Stimulated activated CD8-positive, alpha-beta memory T cell treated with anti-CD3 and anti-CD28 coated beads, Interleukin-15, amount 100 ng/mL, for 48 hours (primary cell): Measurements from ENCODE around the gene S100A7A.
"Not testable (repeated sequence)": the region's sequence is repeated elsewhere in the genome, so short reads cannot be mapped to it uniquely, and the experiment has no call there.

ENCODE experiments used
- DNase-seq, 2 donors: peaks; one replicate each; pipeline ENCODE4 v3.0.0-alpha.2; 2020; ENCODE audit warnings: low read depth in 2 of 2

S100A7A gene

DNA sequence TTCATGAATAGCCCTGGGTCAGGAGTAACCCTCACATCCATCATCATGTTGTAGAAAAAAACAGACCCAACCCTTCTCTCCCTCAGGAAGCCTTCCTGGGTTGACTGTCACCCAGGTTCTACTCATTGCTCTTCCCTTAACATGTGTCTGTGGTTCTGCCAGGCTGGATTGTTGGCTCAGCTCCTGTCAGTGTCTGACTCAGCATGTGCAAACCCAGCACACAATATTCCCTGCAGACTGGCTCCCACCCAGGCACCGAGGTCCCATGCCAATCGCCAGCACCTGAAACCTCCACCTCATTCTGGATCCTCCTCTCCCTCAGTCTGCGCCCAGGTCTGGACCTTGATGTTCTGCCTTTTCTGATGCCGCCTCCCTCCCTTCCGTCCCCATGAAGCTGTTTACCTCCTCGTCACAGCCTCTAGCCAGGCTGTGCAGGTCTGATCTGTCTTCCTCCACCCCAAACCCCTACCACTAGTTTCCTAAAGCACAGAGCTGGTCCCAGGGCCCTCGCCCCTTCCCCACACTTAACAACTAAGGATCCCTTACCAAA, 21.1 kb upstream of the S100A7A start:
- no peak for DNase-seq

DNA sequence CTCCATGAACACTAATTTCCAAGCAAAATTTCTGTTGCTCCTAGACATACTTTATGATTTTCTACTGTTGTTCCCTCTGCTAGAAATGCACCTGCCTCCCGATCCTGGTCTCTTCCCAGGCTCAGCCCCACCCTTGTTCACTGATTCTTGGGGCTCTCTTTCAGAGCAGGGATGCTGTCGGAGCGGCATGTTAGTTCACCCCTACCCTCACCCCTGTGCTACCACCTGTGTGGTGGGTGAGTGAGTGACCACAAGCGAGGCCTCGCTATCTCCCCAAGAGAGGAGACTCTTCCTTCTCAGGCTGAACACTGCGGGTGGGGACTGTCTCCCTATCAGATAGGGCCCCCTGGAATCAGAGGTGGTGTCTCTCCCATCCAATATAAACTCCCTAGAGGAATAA, 20.5 kb upstream of the S100A7A start:
- no peak for DNase-seq

DNA sequence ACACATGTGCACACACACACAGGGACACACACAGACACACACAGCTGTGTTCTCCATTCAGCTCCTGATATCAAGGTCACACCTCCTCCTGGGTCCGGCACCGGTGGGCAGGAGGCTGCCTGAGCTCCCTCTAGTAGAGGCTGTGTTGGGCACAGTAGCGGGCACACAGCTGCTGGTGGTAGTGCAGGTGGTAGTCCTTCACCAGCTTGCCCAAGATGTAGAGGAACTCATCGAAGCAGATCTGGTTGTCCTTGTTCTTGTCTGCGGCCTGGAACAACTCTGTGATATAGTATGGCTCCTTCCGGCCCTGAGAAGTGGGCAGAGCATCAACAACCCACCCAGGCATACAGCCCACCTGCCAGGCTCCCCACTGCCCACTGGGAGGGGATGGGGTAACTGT, 19.9 kb upstream of the S100A7A start:
- DNase-seq, result no peak

DNA sequence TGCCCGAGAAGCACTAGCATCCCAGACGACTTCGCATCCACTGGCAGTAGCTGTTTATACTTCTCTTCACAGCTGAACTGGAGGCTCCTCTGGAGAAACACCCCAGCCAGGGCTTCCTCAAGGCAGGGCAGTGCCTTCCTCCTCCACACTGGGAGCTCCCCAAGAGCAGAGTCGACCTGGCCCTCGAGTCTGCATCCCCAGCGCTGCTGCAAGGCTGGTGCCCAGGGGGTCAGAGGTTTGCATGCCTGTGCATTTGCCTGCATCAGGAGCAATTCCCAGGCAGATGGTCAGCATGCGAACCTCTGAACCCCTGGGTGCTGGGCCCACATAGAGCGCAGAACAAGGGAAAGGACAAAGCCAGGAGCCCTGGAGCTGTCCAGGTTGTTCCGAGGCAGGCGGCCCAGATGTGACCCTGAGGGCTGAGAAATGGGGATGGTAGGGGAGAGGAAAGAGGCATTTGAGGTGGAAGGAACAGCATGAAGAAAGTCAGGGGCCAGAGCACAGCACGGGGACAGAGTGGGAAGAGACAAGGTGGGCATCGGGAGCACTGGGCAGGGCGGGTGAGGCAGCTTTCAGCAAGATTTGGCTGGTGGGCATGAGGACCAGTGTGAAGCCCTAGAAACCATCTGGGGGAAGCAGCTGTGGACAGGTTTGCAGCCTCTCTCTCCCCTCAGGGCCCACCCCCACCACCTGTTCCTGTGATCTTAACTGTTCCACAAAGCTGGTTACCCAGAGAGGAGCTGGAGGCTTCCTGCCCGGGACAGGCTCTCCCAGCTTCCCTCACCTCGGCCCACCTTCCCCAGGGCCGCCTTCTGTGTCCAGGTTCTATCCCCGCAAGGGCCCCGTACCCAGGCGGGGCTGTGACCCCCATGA, 19.0 kb upstream of the S100A7A start:
- DNase-seq, result no peak

DNA sequence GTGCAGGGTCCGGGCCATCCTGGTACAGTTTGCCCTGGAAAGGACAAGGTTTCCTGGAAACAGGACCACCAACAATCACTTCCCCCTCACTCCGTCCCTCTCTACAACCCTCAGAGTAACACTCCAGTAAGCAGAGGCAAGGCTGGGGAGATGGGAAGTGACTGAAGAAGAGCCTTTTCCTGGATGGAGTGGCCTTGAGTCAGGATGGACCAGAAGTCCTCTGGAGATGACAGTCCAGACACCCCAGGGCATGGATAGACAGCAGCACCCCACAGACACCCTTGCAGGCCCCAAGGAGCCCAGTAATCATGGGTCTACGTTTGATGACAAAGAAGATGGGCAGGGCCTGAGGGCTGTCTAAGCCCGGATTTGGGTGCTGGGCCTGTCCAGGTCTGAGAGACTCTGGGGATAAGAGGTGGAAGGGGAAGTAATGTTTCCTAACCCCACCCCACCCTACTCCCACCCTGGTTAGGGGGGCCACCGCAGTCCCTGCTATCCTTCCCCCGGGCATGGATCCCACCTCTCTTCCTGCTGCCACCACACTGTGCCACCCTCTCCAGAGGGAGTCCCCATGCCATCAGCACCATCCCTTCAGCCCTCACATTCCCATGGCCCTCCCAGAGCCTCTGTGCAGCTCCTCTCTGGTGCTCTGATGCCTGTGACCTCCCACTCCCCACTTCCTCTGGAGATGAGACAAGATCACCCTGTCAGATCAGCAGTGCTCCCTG, 18.2 kb upstream of the S100A7A start:
- DNase-seq, result no peak

DNA sequence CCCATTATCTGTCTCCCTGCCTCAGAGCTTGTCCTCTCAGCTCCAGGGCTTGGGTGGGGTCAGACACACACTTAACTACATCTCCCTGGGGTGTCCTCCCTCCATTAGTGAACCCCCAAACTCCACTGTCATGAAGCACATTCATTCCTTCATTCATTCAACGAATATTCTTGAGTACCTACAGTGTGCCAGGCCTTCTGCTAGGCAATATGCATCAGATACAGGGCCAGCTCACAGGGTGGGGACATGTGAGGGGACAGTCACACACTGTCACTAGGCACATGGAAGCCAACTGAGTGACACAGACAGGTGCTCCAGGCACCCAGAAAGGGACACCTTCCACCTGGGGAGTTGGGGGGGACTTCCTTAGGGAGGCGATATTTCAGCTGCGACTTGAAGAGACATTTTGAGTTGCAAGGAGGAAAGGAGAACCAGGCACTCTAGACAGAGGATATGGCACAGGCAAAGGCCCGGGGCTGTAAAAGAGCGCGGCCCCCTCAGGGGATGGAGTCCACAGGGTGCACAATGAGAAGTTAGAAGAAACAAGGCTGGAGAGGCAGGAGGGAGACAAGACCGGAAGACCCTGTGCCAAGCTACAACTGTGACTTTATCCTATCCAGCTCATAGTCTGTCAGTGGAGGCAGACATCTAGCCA, 16.8 kb upstream of the S100A7A start:
- DNase-seq, result no peak

DNA sequence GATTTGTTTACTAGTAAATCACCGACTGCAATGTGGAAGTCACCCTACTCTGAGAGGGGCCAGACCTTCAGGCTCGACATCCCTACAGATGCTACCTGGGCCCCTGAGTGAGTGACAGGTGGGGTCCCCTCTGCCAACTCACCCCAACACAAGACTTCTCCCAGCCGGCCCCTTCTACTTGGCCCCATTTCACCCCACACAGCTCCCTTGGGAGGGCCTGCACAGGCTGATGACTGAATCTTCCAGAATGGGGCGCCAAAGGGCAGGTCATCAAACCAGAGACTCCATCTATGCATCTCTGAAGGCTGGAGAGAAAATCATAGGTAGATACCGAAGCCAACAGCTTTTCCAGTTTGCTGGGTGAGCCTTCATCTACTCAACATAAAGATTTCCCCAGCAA, 16.1 kb upstream of the S100A7A start:
- DNase-seq, result no peak

DNA sequence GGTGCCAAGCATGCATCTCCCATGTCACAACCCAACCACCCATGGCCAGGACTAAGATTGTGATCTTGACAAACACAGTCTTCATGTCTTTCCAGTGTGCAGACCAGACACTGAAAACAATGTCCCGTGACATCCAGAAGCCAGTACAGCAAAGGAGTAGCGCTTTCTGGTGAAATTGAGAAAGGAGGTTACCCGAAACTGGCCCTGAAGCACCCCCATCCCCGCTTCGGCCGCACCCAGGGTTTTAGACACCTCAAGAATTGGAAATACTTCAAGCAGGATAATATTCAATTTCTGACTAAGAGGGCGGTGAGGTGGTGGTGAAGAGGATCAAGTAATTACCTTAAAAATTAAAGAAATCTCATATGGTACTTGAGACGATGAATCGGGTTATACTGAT, 14.9 kb upstream of the S100A7A start:
- DNase-seq, result no peak

DNA sequence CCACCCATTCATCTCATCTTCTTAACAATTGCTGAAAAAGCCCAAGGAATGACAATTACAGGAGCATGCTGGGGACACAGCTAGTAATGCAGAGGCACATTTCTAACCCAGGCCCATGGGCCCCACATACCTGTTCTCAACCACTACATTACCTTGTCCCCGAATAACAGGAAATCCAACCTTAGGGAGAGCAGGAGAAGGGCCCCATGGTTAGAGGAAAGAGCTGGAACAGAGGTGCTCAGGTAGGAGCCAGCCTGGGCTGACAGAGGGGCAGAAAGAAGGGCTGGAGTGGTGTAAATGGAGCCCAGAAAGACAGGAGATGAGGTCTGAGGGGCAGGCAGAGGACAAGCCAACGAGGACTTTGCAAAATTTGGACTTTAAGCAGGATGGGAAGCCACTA, 14.1 kb upstream of the S100A7A start:
- DNase-seq, result no peak

DNA sequence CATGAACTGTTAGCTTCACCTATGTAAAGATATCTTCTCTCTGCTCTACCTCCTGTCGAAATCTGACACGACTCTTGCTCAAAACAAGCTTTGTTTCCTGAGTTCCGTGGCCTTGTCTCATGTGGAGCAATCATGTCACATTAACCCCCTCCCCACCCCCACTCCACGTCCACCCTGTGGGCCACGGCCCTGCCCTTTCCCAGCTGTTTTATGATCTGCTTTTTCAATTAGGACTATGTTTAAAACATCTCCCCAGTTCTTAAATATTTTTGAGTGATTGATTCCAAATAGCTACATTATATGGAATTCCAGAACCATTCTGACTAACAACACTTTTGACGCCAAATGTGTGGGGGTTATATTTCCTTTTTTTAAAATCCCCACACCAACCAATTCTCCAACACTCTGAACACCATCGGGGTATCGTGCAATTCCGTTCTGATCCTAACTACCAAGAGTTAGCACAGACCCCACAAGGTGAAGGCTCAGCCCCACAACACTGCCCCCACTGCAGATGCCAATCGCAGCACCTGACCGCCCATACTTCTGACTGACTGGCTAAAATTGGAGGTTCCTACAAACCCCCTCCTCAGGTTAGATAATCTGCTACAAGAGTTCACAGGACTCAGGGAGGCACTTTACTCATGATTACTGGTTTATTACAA, 12.8 kb upstream of the S100A7A start:
- no peak for DNase-seq

DNA sequence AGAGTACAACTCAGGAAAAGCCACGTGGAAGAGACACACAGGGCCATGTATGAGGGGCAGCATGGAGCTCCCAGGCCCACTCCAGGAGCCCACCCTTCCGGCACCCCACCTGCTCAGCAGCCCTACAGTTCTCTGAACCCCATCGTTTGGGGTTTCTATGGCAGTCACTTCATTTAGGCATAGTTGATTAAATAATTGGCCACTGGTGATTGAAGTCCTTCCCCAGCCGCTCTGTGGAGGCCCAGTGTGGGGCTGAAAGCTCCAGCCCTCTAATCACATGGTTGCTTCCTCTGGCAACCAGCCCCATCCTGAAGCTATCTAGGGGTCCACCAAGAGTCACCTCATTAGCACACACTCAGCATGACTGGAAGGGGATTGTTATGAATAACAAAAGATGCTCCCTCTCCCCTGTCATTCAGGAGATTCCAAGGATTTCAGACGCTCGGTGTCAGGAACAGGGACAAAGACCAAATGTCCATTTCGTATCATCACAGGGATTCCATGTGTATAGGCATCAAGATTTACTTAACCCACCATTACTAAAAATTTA, 12.2 kb upstream of the S100A7A start:
- DNase-seq, result no peak

DNA sequence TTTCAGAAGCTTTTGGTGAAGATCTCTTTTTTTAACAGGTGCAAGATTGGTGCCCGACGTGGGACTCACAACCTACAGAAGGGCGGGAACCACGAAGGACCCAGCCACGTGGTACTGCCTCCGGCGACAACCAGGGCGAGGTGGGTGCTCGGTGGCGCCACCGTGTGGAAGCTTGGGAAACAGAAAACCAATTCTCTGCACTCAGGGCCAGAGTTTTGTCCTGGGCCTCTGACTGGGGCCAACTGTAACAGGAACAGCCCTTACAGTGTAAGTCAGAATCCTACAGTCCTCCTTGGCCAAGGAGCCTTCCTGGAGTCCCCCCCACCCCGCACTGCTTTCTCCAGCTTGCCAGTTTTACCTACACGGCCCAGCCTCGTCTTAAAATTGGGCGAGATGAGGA, 11.6 kb upstream of the S100A7A start:
- peak; percentile 17 to 38 for DNase-seq

DNA sequence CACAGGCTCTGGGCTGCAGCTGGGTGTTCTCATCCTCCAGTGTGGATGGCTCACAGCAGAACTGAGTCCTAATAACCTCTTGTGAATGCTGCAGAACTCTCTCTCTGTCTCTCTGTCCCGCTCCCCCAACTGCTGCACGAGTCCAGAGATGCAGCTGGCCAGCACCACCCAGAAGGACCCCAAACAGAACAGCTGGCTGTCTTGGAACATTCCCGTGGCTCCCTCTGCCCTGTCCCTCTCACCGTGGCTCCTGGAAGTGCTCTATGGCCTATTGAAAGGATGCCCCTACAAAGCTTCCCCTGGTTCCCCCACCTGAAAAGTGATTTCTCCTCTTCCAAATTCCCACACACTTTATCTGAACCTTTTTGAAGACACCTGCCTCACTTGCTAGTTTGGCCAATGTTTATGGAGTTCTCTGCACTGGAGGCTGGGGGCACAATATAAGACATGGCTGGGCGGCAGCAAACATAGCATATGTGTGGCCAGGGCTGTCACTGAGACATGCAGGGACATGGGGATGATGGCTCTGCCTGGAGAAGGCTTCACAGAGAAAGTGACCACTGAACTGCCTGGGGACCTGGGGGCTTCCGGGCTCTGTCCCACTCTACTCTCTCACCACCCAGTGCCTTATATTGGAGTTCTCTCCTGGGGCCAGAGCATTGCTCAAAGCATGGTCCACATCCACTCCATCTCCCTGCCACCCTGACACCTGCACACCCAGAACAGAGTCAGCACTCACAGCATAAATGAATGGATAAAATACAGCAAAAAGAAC, 10.3 kb upstream of the S100A7A start:
- DNase-seq, result not testable (repeated sequence)

DNA sequence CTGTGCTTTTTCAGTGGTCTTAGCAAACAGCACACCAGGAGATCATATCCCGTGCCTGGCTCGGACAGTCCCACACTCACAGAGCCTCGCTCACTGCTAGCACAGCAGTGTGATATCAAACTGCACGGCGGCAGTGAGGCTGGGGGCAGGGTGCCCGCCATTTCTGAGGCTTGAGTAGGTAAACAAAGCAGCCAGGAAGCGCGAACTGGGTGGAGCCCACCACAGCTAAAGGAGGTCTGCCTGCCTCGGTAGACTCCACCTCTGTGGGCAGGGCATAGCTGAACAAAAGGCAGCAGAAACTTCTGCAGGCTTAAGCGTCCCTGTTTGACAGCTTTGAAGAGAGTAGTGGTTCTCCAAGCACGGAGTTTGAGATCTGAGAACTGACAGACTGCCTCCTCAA, 9.0 kb upstream of the S100A7A start:
- not testable (repeated sequence) for DNase-seq

DNA sequence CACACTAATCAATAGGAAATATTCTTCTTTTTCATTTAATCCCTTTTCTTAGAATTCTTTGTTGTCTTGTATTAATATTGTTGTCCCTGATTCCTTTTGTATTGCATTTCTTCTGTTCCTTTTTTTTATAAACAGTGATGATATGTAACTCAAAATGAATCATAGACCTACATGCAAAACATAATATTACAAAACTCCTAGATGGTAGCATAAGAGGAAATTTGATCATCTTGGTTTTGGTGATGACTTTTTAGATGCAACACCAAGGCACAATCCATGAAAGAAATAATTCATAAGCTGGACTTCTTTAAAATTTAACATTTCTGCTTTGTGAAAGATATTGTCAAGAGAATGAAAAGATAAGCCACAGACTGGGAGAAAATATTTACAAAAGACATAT, 2.4 kb upstream of the S100A7A start:
- DNase-seq, result not testable (repeated sequence)

DNA sequence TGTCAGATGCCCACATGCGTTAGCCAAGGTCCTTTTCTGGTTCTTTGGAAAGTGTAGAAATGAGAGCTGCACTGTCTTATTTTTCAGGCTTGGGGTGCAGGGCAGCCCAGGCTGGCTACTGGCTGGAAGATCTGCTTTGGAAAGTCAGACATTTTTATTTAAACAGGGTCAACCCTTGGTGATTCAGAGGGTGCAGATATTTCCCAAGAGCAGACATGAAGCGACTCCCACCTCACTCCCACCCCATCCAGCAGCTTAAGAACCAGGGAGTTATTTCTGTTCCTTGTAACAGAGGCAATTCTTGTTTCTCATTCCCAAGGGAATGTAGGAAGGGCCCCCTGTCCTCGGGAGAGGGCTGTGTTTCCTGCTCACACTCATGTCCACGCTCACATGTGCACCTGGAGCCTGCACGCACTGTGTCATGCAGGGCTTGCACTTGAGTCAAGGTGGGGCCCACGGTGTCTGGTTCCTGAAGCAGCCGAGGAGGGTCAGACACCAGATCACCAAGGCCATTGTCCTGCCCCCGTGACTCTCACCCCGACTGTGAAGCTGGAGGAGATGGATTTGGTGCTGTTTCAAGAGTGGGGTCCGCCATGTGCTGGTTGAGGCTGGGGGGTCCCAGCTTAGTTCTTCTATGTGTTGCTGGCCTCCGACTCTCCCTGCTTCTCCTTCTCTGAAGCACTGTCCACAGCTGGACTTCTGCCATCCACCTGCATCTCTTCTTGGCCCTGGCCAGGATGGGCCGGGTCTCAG, 992 bp downstream of the S100A7A start:
- DNase-seq, result no peak

DNA sequence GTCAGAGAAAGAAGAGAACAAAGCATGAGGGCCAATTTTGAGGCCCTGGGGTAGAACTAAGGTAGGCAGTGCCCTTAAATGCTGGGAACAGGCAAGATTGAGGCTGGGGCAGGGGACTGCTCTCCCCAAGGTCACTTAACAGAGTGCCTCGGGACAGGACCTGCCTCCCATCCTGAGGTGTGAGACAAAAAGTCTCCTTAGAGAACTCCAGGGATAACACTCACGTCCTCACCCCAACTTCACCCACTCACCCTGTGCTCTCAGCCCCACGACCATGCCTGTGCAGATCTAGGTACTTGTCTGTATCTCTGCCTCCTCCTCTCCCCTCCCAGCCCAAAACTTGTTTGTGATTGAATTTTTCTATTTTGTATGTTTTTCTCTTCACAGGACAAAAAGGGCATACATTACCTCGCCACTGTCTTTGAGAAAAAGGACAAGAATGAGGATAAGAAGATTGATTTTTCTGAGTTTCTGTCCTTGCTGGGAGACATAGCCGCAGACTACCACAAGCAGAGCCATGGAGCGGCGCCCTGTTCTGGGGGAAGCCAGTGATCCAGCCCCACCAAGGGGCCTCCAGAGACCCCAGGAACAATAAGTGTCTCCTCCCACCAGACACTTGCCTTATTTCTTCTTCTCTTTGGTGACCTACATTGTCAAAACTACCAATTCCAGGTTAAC, 2.6 kb downstream of the S100A7A start:
- not testable (repeated sequence) for DNase-seq

DNA sequence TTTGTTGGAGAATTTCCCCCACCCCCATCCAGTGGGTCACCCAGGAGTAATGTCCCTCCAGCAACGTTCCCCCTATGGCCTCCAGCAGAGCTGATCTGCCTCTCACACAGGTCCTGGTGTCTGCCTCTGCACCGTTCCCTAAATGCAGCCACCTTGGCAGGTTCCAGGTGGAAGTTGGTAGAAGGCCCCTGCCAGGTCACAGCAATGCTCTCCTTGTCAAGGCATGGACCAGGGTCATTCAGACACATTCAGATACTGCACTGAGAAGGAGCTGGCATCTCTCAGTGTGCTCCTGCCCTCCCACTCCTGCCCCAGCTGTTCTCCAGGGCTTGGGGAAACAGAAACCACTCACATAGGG, 3.1 kb downstream of the S100A7A start:
- DNase-seq, result not testable (repeated sequence)

DNA sequence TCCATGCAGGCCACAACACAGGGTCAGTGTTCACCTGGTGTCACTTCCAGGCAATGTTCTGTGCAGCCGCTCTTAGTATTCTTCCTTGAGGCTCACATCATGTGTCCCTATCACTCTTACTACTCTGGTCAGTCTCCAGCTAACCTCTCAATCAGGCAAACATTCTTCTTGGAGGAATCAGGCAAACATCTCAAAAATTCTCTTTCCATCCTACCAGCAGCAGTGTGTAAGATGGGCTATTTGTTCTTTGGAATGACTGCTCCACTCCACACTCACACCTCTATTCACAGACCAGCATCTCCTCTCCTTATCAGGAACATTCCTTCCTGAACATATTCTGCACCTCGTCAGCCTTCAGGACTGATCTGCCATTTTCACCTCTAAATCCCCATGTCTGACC, 4.0 kb downstream of the S100A7A start:
- no peak for DNase-seq
